K562 (cell line): ENCODE measurements around the gene RARG. TPM values are rescaled to one million over a fixed set of nuclear protein-coding genes. Genes with fewer than 3 reads are reported as not detected.

Experiments used
- ATAC-seq: fragments of 200-7000 bp; cut with Tn5 transposase; 3 replicates; pipeline ENCODE4 v1.9.1; 2020; ENCODE audit warnings: moderate library complexity
- BruUV-seq: library from RNA; stranded (reverse); fragments of 400-500 nt; replicated peaks from 2 replicates; lab custom pipeline; 2021; lab: Mats Ljungman, UMichigan
- CTCF ChIA-PET: fragments of 300-600 bp; formaldehyde crosslinking; extraction: SDS; loops from one replicate; lab custom pipeline; 2021; ENCODE audit warnings: low intra/inter-chr PET ratio; lab: Yijun Ruan, JAX
- POLR2A ChIA-PET: fragments of 300-600, 350-650 bp; sonication (Branson Sonifier 250); formaldehyde crosslinking; extraction: SDS; loops from one replicate; lab custom pipeline; 2021; ENCODE audit warnings: antibody characterized with exemption, inconsistent platforms; lab: Yijun Ruan, JAX
- DNase-seq, 4 experiments: peaks; one replicate each; pipeline versions ENCODE4 v3.0.0 to v3.0.0-alpha.2; 2011 to 2018; ENCODE audit warnings: low spot score in 3 of 4, mixed read lengths in 3 of 4; ENCODE audit errors: extremely low read depth in 1 of 4
- FAIRE-seq: peaks from 2 replicates; lab custom pipeline; 2011; peaks lifted over from hg19 to GRCh38; lab: Jason Lieb, UNC
- H2AFZ ChIP-seq: 2 replicates; pipeline ENCODE4 v1.6.0; 2011; ENCODE audit warnings: low read depth, low read length, control low read depth, inconsistent platforms
- H3K27ac ChIP-seq: fragments of 200-600 bp; 3 replicates; pipeline ENCODE4 v1.8.0; 2011; ENCODE audit warnings: low read depth, mild to moderate bottlenecking, control low read depth, inconsistent platforms, low read length, moderate library complexity, mixed read lengths; ENCODE audit errors: extremely low read depth
- H3K27me3 ChIP-seq, 2 experiments: fragments of 300-600 bp in 1 of 2; 2 replicates in 1 of 2; 3 replicates in 1 of 2; pipeline versions ENCODE4 v1.6.0 to v1.8.0; 2011; ENCODE audit warnings: inconsistent platforms in 2 of 2, low read length in 2 of 2, mild to moderate bottlenecking in 1 of 2, mixed read lengths in 1 of 2, moderate library complexity in 1 of 2; ENCODE audit not compliant: control insufficient read depth in 2 of 2, insufficient read depth in 2 of 2
- H3K36me3 ChIP-seq: fragments of 300-600 bp; 3 replicates; pipeline ENCODE4 v1.8.0; 2011; ENCODE audit warnings: mild to moderate bottlenecking, low read length, inconsistent platforms; ENCODE audit not compliant: control insufficient read depth, insufficient read depth
- H3K4me1 ChIP-seq, 2 experiments: fragments of 200-600 bp in 1 of 2; replicated peaks in 1 of 2; 2 replicates in 1 of 2; 3 replicates in 1 of 2; pipeline versions ENCODE4 v1.5.1 to v1.8.0; 2011; ENCODE audit warnings: inconsistent platforms in 2 of 2, low read length in 2 of 2, mild to moderate bottlenecking in 1 of 2, mixed read lengths in 1 of 2, moderate library complexity in 1 of 2; ENCODE audit not compliant: control insufficient read depth in 2 of 2, insufficient read depth in 2 of 2
- H3K4me2 ChIP-seq: 2 replicates; pipeline ENCODE4 v1.6.1; 2011; ENCODE audit warnings: low read length, control low read depth, inconsistent platforms, mixed read lengths; ENCODE audit not compliant: insufficient read depth
- H3K4me3 ChIP-seq: fragments of 200-600 bp; sonication (generic), shearing (Covaris generic); 2 replicates; pipeline ENCODE4 v1.5.1; 2016; ENCODE audit warnings: control low read depth, inconsistent platforms
- H3K79me2 ChIP-seq: fragments of 200-600 bp; 3 replicates; pipeline ENCODE4 v1.8.0; 2011; ENCODE audit warnings: low read length, inconsistent platforms; ENCODE audit not compliant: control insufficient read depth, insufficient read depth
- H3K9ac ChIP-seq, 2 experiments: 2 replicates each; pipeline versions ENCODE4 v1.6.0 to v1.6.1; 2011; ENCODE audit warnings: low read depth in 2 of 2, low read length in 2 of 2, control low read depth in 1 of 2, inconsistent platforms in 1 of 2, mild to moderate bottlenecking in 1 of 2, mixed read lengths in 1 of 2; ENCODE audit not compliant: insufficient read depth in 1 of 2
- H3K9me1 ChIP-seq: one replicate; pipeline ENCODE4 v1.6.0; 2011; ENCODE audit warnings: inconsistent platforms, mild to moderate bottlenecking, low read length, moderate library complexity; ENCODE audit not compliant: control insufficient read depth, insufficient read depth
- H3K9me3 ChIP-seq: replicated peaks from 2 replicates; pipeline ENCODE4 v1.5.1; 2011; ENCODE audit warnings: low read depth, low read length, inconsistent platforms; ENCODE audit not compliant: control insufficient read depth, insufficient read depth
- H4K20me1 ChIP-seq: replicated peaks from 2 replicates; pipeline ENCODE4 v1.6.1; 2011; ENCODE audit warnings: low read length, inconsistent platforms, mixed read lengths; ENCODE audit not compliant: control insufficient read depth, insufficient read depth
- ARNT ChIP-seq, 2 experiments: fragments of 450-650 bp; IDR thresholded peaks; 2 replicates each; pipeline ENCODE4 v1.6.1; 2016; ENCODE audit warnings: mild to moderate bottlenecking in 1 of 2
- CBX3 ChIP-seq, 2 experiments: IDR thresholded peaks; 1 replicate in 1 of 2; 2 replicates in 1 of 2; pipeline ENCODE4 v1.6.1; 2012; ENCODE audit warnings: inconsistent platforms in 2 of 2, low read length in 2 of 2, borderline replicate concordance in 1 of 2, control low read depth in 1 of 2
- CXXC5 ChIP-seq: fragments of 250-450 bp; sonication (Bioruptor Pico); IDR thresholded peaks from 2 replicates; pipeline ENCODE4 v1.8.0; 2022; ENCODE audit warnings: inconsistent platforms, mild to moderate bottlenecking, moderate library complexity
- HDAC8 ChIP-seq: fragments of 450-650 bp; IDR thresholded peaks from 2 replicates; pipeline ENCODE4 v1.6.1; 2016; ENCODE audit warnings: mild to moderate bottlenecking, missing genetic modification characterization, moderate library complexity, missing compliant biosample characterization
- HDGF ChIP-seq: fragments of 450-650 bp; IDR thresholded peaks from 2 replicates; pipeline ENCODE4 v1.6.1; 2016
- KDM1A ChIP-seq, 2 experiments: fragments of 450-650 bp; IDR thresholded peaks; 2 replicates each; pipeline ENCODE4 v1.6.1; 2016; ENCODE audit warnings: mild to moderate bottlenecking in 2 of 2
- KLF13 ChIP-seq: fragments of 450-650 bp; IDR thresholded peaks from 2 replicates; pipeline ENCODE4 v1.6.1; 2016; ENCODE audit warnings: missing genetic modification characterization, low read depth, mild to moderate bottlenecking, missing compliant biosample characterization, moderate library complexity, borderline replicate concordance
- MYC ChIP-seq, 2 experiments: fragments of 250-450 bp in 1 of 2; sonication (Bioruptor Pico) in 1 of 2; IDR thresholded peaks; 2 replicates each; pipeline versions ENCODE4 v1.5.1 to v1.6.1; 2012 to 2021; ENCODE audit warnings: low read depth in 2 of 2, borderline replicate concordance in 1 of 2, improper control_type of control experiment in 1 of 2, low read length in 1 of 2, mild to moderate bottlenecking in 1 of 2, moderate library complexity in 1 of 2
- SAFB2 ChIP-seq: fragments of 200-400 bp; formaldehyde crosslinking; IDR thresholded peaks from 2 replicates; pipeline ENCODE4 v1.6.1; 2018; ENCODE audit warnings: borderline replicate concordance, low read length, low read depth, moderate library complexity; ENCODE audit not compliant: severe bottlenecking
- SP1 ChIP-seq: sonication (generic); formaldehyde crosslinking; IDR thresholded peaks from 2 replicates; pipeline ENCODE4 v1.8.1; 2022; ENCODE audit warnings: mild to moderate bottlenecking, missing genetic modification reagents
- TFAM ChIP-seq: fragments of 250-450 bp; sonication (Bioruptor Pico); conservative IDR thresholded peaks from 2 replicates; pipeline ENCODE4 v1.5.0; 2021; ENCODE audit warnings: mild to moderate bottlenecking, moderate library complexity
- THAP12 ChIP-seq: fragments of 250-450 bp; sonication (Bioruptor Pico); IDR thresholded peaks from 2 replicates; pipeline ENCODE4 v1.9.0; 2021; ENCODE audit warnings: mild to moderate bottlenecking, inconsistent platforms
- TRIM24 ChIP-seq, 2 experiments: fragments of 450-650 bp; IDR thresholded peaks; 2 replicates each; pipeline ENCODE4 v1.6.1; 2016
- YY1 ChIP-seq, 3 experiments: IDR thresholded peaks; 2 replicates each; pipeline ENCODE4 v1.6.1; 2011; ENCODE audit warnings: low read length in 2 of 3, mild to moderate bottlenecking in 2 of 3, moderate library complexity in 2 of 3, borderline replicate concordance in 1 of 3, control low read depth in 1 of 3, low read depth in 1 of 3; ENCODE audit not compliant: insufficient read depth in 3 of 3, insufficient replicate concordance in 2 of 3, control insufficient read depth in 1 of 3, insufficient read length in 1 of 3; ENCODE audit errors: extremely low read depth in 1 of 3
- ZC3H8 ChIP-seq: fragments of 450-650 bp; IDR thresholded peaks from 2 replicates; pipeline ENCODE4 v1.6.1; 2017
- ZNF134 ChIP-seq: fragments of 250-450 bp; sonication (Bioruptor Pico); conservative IDR thresholded peaks from 2 replicates; pipeline ENCODE4 v1.4.0; 2020
- ZNF146 ChIP-seq: IDR thresholded peaks from one replicate; pipeline ENCODE4 v1.6.1; 2018; ENCODE audit warnings: missing compliant biosample characterization; ENCODE audit not compliant: unreplicated experiment
- ZNF184 ChIP-seq: sonication (generic); formaldehyde crosslinking; IDR thresholded peaks from 2 replicates; pipeline ENCODE4 v1.5.0; 2020; ENCODE audit warnings: missing genetic modification reagents
- WGBS: fragments of 100-300 bp; shearing (Covaris generic); methylation state at CpG from one replicate; pipeline ENCODE4 v1.1.6; 2016; ENCODE audit warnings: low coverage, mixed read lengths; ENCODE audit not compliant: insufficient coverage; ENCODE audit errors: missing lambda C conversion rate; 5-methylcytosine and 5-hydroxymethylcytosine counted together
- in situ Hi-C: fragments of 300-500 bp; cut with MboI; formaldehyde crosslinking; loops from 4 replicates; pipeline ENCODE4 v1.15.0; 2018; ENCODE audit warnings: inconsistent platforms, mixed read lengths
- intact Hi-C: fragments of 100-400 bp; cut with micrococcal nuclease; formaldehyde crosslinking; loops from 2 replicates; pipeline ENCODE4 v1.14.2; 2022
- polyA plus RNA-seq, 8 experiments: library from polyadenylated mRNA; depleted of rRNA in 4 of 8; stranded (reverse) in 5 of 8; unstranded in 3 of 8; fragments of >200 nt; fragmentation: Nextera tagmentation in 2 of 8; fragmentation: Illumina TruSeq in 1 of 8; extraction: Ambion mirVana in 2 of 8; extraction: Trizol in 1 of 8; gene quantifications; 2 replicates each; pipeline versions ENCODE4 v1.2.1 to v1.2.3, GENCODE V29; 2011 to 2014; ENCODE audit warnings: inconsistent platforms in 1 of 8, missing spikeins in 1 of 8
- total RNA-seq, 7 experiments: library from RNA; depleted of rRNA in 6 of 7; stranded (reverse); fragments of >200 nt in 6 of 7; fragmentation: Illumina TruSeq in 2 of 7; extraction: Trizol in 2 of 7; gene quantifications; 2 replicates each; pipeline versions ENCODE4 v1.2.1 to v1.2.3, GENCODE V29; 2011 to 2021; ENCODE audit warnings: low replicate concordance in 1 of 7

Gene RARG
- total and polyA plus RNA-seq, 9 of the 15 experiments (the other 6 are each of a cell fraction or from before 2014, with no cell fraction given), result 0.18 to 7.6 (median 3.8) TPM

GRCh38 chr12:53180220-53180930 lies 51.6 kb downstream of the RARG start, which contains the start of the genes CSAD and ZNF740 (continued):
- TF ChIP-seq MYC (IDR thresholded peaks at IDR 0.05; ENCODE audit: low read depth, low read length) (peak; percentile 62; the same call in 1 of the 2 replicates), MYC (CRISPR knock-in tag; IDR thresholded peaks at IDR 0.05; ENCODE audit: borderline replicate concordance, low read depth) (no peak), KDM1A (IDR thresholded peaks at IDR 0.05) (peak in 1 of 2 experiments; percentile 88; a peak in 2 of 4 replicates), SP1 (CRISPR knock-in tag) (peak; percentile 60), KLF13 (tag) (peak; percentile 54; the same call in 1 of the 2 replicates), CXXC5 (peak; percentile 96), ZNF184 (CRISPR knock-in tag) (no peak)

GRCh38 chr12:53179687-53180219 lies 52.3 kb downstream of the RARG start:
- CTCF ChIA-PET, result interaction anchor here (0.7 kb wide), 1 partner anchor 14 kb away, joined by 4 read pairs; no protein-coding TSS in a partner anchor
- Histone ChIP-seq H3K36me3 (peaks cover 31% of the 10 kb centered on the region), H3K4me1 (peaks cover 19 to 26% of the 10 kb centered on the region in 2 experiments; a peak in 4 of 5 replicates), H4K20me1 (no peaks in the 10 kb centered on the region), H3K9me1 (no peaks in the 10 kb centered on the region), H3K4me2 (peak overlapping the region; percentile 92), H3K79me2 (peaks cover 34% of the 10 kb centered on the region), H3K27me3 (no peaks in the 10 kb centered on the region), H3K27ac (peak overlapping the region; percentile 86), H3K9me3 (peaks cover 5% of the 10 kb centered on the region), H3K4me3 (peak overlapping the region; percentile 75), H3K9ac (peak overlapping the region; percentile 82 to 100), H2AFZ (peak overlapping the region; percentile 87)
- in situ Hi-C loops, result loop anchor here (10.0 kb wide), 1 partner anchor 755 kb away; no protein-coding TSS in a partner anchor
- ATAC-seq (peak; percentile 56), DNase-seq (peak in 2 of 4 experiments; percentile 42 to 43), FAIRE-seq (peak; percentile 51)
- BruUV-seq, result TSS peak; percentile 84
- intact Hi-C loops, result loop anchor here (2.0 kb wide), 1 partner anchor 41 kb away; no protein-coding TSS in a partner anchor
- POLR2A ChIA-PET, result interaction anchor here (0.9 to 2.3 kb wide), 6 partner anchors 8 to 41 kb away, joined by 3 to 8 read pairs (median 6); no protein-coding TSS in a partner anchor
- 4% methylated on average over 12 of the region's 12 CpGs for WGBS
- TF ChIP-seq CBX3 (IDR thresholded peaks at IDR 0.05; ENCODE audit: borderline replicate concordance in 1 of 2, low read length in 2 of 2) (no peak), THAP12 (no peak), YY1 (IDR thresholded peaks at IDR 0.05; ENCODE audit: borderline replicate concordance in 1 of 3, control insufficient read depth in 1 of 3, extremely low read depth in 1 of 3, insufficient read depth in 3 of 3, insufficient read length in 1 of 3, insufficient replicate concordance in 2 of 3, low read depth in 1 of 3, low read length in 2 of 3) (no peak), TRIM24 (IDR thresholded peaks at IDR 0.05) (no peak), SAFB2 (no peak), TFAM (no peak), ZNF134 (CRISPR knock-in tag) (no peak), HDGF (peak; percentile 69; the same call in 1 of the 2 replicates), ZNF146 (CRISPR knock-in tag) (no peak), ZC3H8 (no peak), ARNT (IDR thresholded peaks at IDR 0.05) (no peak), HDAC8 (no peak)
